ENCODE data around the gene RBPJ. TPM values are rescaled to one million over a fixed set of nuclear protein-coding genes. Genes with fewer than 3 reads are reported as not detected.

RBPJ gene
- polyA plus RNA-seq, 1 of the 3 experiments (the other 2 are of a cell fraction), result 13.8 TPM

DNA sequence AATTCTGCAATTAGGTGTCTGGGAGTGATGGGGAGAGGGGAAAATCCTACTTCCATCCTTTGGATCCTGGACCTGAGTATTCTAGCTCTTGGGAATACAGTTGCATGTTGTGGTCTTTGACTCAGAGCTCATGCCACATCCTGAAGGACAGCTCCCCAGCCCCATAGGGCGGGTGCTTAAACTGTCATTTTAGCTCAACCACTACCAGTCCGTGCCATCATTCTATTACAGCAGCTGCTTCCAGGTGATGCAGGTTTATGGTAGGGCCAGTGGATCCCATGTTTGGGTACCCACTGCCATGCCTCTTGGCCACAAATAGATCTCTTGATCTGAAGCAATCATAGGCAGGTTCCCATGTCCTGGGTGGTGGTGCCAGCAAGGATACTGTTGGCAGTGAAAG lies 134.8 kb downstream of the RBPJ start:
- no peak overlapping the region for H3K4me2 ChIP-seq
- TF ChIP-seq, protein P1, sequence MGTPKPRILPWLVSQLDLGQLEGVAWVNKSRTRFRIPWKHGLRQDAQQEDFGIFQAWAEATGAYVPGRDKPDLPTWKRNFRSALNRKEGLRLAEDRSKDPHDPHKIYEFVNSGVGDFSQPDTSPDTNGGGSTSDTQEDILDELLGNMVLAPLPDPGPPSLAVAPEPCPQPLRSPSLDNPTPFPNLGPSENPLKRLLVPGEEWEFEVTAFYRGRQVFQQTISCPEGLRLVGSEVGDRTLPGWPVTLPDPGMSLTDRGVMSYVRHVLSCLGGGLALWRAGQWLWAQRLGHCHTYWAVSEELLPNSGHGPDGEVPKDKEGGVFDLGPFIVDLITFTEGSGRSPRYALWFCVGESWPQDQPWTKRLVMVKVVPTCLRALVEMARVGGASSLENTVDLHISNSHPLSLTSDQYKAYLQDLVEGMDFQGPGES (IDR thresholded peaks at IDR 0.05; ENCODE audit: low read depth, low read length), result no peak
- no peak for TF ChIP-seq SIN3A (IDR thresholded peaks at IDR 0.05; ENCODE audit: borderline replicate concordance, low read depth, low read length)
- no peak for TF ChIP-seq FOXM1 (IDR thresholded peaks at IDR 0.05; ENCODE audit: low read depth)
- TF ChIP-seq ELF1 (IDR thresholded peaks at IDR 0.05), result no peak
- TF ChIP-seq SMC3 (IDR thresholded peaks at IDR 0.05; ENCODE audit: low read depth, low read length), result no peak
- TF ChIP-seq, protein P2, sequence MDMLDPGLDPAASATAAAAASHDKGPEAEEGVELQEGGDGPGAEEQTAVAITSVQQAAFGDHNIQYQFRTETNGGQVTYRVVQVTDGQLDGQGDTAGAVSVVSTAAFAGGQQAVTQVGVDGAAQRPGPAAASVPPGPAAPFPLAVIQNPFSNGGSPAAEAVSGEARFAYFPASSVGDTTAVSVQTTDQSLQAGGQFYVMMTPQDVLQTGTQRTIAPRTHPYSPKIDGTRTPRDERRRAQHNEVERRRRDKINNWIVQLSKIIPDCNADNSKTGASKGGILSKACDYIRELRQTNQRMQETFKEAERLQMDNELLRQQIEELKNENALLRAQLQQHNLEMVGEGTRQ (IDR thresholded peaks at IDR 0.05; ENCODE audit: borderline replicate concordance, low read depth, low read length), result no peak
- TF ChIP-seq FOSL2 (IDR thresholded peaks at IDR 0.05; ENCODE audit: borderline replicate concordance, low read depth), result no peak
- no peak for TF ChIP-seq GATA2 (CRISPR knock-in tag; IDR thresholded peaks at IDR 0.05)
- no peak for TF ChIP-seq RFX5 (IDR thresholded peaks at IDR 0.05; ENCODE audit: low read length)
- TF ChIP-seq, protein P3, sequence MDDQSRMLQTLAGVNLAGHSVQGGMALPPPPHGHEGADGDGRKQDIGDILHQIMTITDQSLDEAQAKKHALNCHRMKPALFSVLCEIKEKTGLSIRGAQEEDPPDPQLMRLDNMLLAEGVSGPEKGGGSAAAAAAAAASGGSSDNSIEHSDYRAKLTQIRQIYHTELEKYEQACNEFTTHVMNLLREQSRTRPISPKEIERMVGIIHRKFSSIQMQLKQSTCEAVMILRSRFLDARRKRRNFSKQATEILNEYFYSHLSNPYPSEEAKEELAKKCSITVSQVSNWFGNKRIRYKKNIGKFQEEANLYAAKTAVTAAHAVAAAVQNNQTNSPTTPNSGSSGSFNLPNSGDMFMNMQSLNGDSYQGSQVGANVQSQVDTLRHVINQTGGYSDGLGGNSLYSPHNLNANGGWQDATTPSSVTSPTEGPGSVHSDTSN (IDR thresholded peaks at IDR 0.05), result no peak
- TF ChIP-seq YY1 (IDR thresholded peaks at IDR 0.05; ENCODE audit: low read depth), result no peak
- TF ChIP-seq NFIC (IDR thresholded peaks at IDR 0.05; ENCODE audit: borderline replicate concordance), result no peak
- TF ChIP-seq TEAD4 (IDR thresholded peaks at IDR 0.05; ENCODE audit: borderline replicate concordance, insufficient read depth), result no peak
- no peak for TF ChIP-seq MXI1 (IDR thresholded peaks at IDR 0.05; ENCODE audit: low read depth, low read length)
- TF ChIP-seq POLR2AphosphoS5 (IDR thresholded peaks at IDR 0.05; ENCODE audit: low read depth, low read length), result no peak
- TF ChIP-seq MEF2A (IDR thresholded peaks at IDR 0.05; ENCODE audit: borderline replicate concordance, low read depth), result no peak
- TF ChIP-seq, protein P4, sequence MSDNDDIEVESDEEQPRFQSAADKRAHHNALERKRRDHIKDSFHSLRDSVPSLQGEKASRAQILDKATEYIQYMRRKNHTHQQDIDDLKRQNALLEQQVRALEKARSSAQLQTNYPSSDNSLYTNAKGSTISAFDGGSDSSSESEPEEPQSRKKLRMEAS (IDR thresholded peaks at IDR 0.05; ENCODE audit: low read depth), result no peak
- no peak for TF ChIP-seq RCOR1 (IDR thresholded peaks at IDR 0.05; ENCODE audit: low read length)
- no peak for TF ChIP-seq EZH2phosphoT487 (IDR thresholded peaks at IDR 0.05; ENCODE audit: borderline replicate concordance, low read depth)
- TF ChIP-seq TAF1 (IDR thresholded peaks at IDR 0.05; ENCODE audit: borderline replicate concordance, low read depth, low read length), result no peak
- H3K36me3 ChIP-seq (replicated peaks in 1 of 2; ENCODE audit: control insufficient read depth in 1 of 2, insufficient read depth in 2 of 2, low read length in 1 of 2), result no peaks in the 10 kb centered on the region
- H3F3A ChIP-seq (replicated peaks; ENCODE audit: insufficient read depth), result no peaks in the 10 kb centered on the region
- H3K27me3 ChIP-seq (ENCODE audit: insufficient read depth), result no peaks in the 10 kb centered on the region
- no peak overlapping the region for H3K9ac ChIP-seq
- no peak overlapping the region for H3K4me3 ChIP-seq (ENCODE audit: low read depth in 2 of 2, low read length in 1 of 2)
- no peak overlapping the region for H2AFZ ChIP-seq (ENCODE audit: low read depth)
- ChIA-PET POLR2A (no interaction called here), CTCF (no interaction called here)
- no peaks in the 10 kb centered on the region for H3K79me2 ChIP-seq (ENCODE audit: insufficient read depth)
- no peaks in the 10 kb centered on the region for H4K20me1 ChIP-seq (ENCODE audit: insufficient read depth)
- H3K4me1 ChIP-seq (ENCODE audit: control insufficient read depth in 1 of 2, insufficient read depth in 2 of 2, low read depth in 1 of 2, low read length in 1 of 2), result peaks cover 0 to 14% of the 10 kb centered on the region in 2 experiments; a peak in 1 of 4 replicates
- 57% methylated on average over 2 of the region's 2 CpGs for WGBS (ENCODE audit: low lambda C conversion rate)
- no peak overlapping the region for H3K27ac ChIP-seq (ENCODE audit: low read depth in 2 of 2, low read length in 1 of 2)
- no peak for DNase-seq
- no peaks in the 10 kb centered on the region for H3K9me3 ChIP-seq
- no peaks in the 10 kb centered on the region for H3K9me2 ChIP-seq
